DOHH2 (cell line): ENCODE measurements around the gene ZNF444.

Experiments
- H3F3A ChIP-seq: fragments of 200-600 bp; sonication (generic), shearing (Covaris generic); 2 replicates; pipeline ENCODE4 v1.6.0; 2016; ENCODE audit warnings: antibody characterized with exemption, mild to moderate bottlenecking; ENCODE audit not compliant: control insufficient read depth, insufficient read depth
- H3K27ac ChIP-seq: fragments of 200-600 bp; sonication (generic); 2 replicates; pipeline ENCODE4 v1.5.1; 2014; ENCODE audit warnings: low read depth, mild to moderate bottlenecking, low read length, moderate library complexity
- H3K27me3 ChIP-seq: fragments of 200-600 bp; sonication (generic); 2 replicates; pipeline ENCODE4 v1.6.1; 2014; ENCODE audit warnings: mild to moderate bottlenecking, low read length, mixed read lengths; ENCODE audit not compliant: control insufficient read depth
- H3K36me3 ChIP-seq: fragments of 200-600 bp; sonication (generic); 2 replicates; pipeline ENCODE4 v1.6.1; 2014; ENCODE audit warnings: mild to moderate bottlenecking, low read length, moderate library complexity, mixed read lengths; ENCODE audit not compliant: control insufficient read depth
- H3K4me1 ChIP-seq: fragments of 200-600 bp; sonication (generic); 2 replicates; pipeline ENCODE4 v1.6.1; 2014; ENCODE audit warnings: mild to moderate bottlenecking, low read length, mixed read lengths; ENCODE audit not compliant: control insufficient read depth
- H3K4me2 ChIP-seq: fragments of 200-600 bp; sonication (generic); 2 replicates; pipeline ENCODE4 v1.6.0; 2014; ENCODE audit warnings: mild to moderate bottlenecking, low read length, moderate library complexity
- H3K4me3 ChIP-seq: fragments of 200-600 bp; sonication (generic); 2 replicates; pipeline ENCODE4 v1.5.1; 2014; ENCODE audit warnings: mild to moderate bottlenecking, low read length, mixed read lengths
- H3K79me2 ChIP-seq: fragments of 200-600 bp; sonication (generic); 2 replicates; pipeline ENCODE4 v1.6.1; 2014; ENCODE audit warnings: mild to moderate bottlenecking, low read length, mixed read lengths; ENCODE audit not compliant: control insufficient read depth
- H3K9me2 ChIP-seq: fragments of 200-600 bp; sonication (generic); replicated peaks from 2 replicates; pipeline ENCODE4 v1.6.1; 2014; ENCODE audit warnings: mild to moderate bottlenecking, low read length, mixed read lengths; ENCODE audit not compliant: control insufficient read depth
- H3K9me3 ChIP-seq: fragments of 200-600 bp; sonication (generic); 2 replicates; pipeline ENCODE4 v1.6.1; 2014; ENCODE audit warnings: antibody characterized with exemption, low read length, mixed read lengths; ENCODE audit not compliant: control insufficient read depth, insufficient read depth
- H4K20me1 ChIP-seq: fragments of 200-600 bp; sonication (generic); 2 replicates; pipeline ENCODE4 v1.6.0; 2014; ENCODE audit warnings: low read depth, mild to moderate bottlenecking, antibody characterized with exemption, low read length, moderate library complexity; ENCODE audit not compliant: control insufficient read depth, insufficient read depth
- CTCF ChIP-seq: fragments of 200-600 bp; sonication (generic); IDR thresholded peaks from one replicate; pipeline ENCODE4 v1.5.1; 2014; ENCODE audit warnings: antibody characterized with exemption, mild to moderate bottlenecking, low read depth, low read length; ENCODE audit not compliant: poor library complexity, severe bottlenecking
- EZH2phosphoT487 ChIP-seq: fragments of 200-600 bp; sonication (generic); IDR thresholded peaks from 2 replicates; pipeline ENCODE4 v1.6.1; 2017; ENCODE audit warnings: borderline replicate concordance, mild to moderate bottlenecking, antibody characterized with exemption, low read length, moderate library complexity, mixed read lengths

ZNF444 gene

GRCh38 chr19:56098731-56099568 lies 42.1 kb upstream of the ZNF444 start:
- Histone ChIP-seq H3K27ac (no peak overlapping the region), H3K27me3 (no peaks in the 10 kb centered on the region), H3K4me3 (no peak overlapping the region), H3F3A (no peaks in the 10 kb centered on the region), H3K9me2 (no peaks in the 10 kb centered on the region), H3K4me1 (no peaks in the 10 kb centered on the region), H3K9me3 (no peaks in the 10 kb centered on the region), H3K36me3 (peaks cover 32% of the 10 kb centered on the region), H4K20me1 (no peaks in the 10 kb centered on the region), H3K79me2 (peaks cover 40% of the 10 kb centered on the region), H3K4me2 (no peak overlapping the region)
- TF ChIP-seq CTCF (no peak), EZH2phosphoT487 (no peak)

GRCh38 chr19:56099638-56100539 lies 41.2 kb upstream of the ZNF444 start:
- Histone ChIP-seq H3K79me2 (peaks cover 44% of the 10 kb centered on the region), H3K9me3 (no peaks in the 10 kb centered on the region), H3K27me3 (no peaks in the 10 kb centered on the region), H3K4me1 (no peaks in the 10 kb centered on the region), H3F3A (no peaks in the 10 kb centered on the region), H4K20me1 (peaks cover 4% of the 10 kb centered on the region; the same call in 1 of the 2 replicates), H3K27ac (no peak overlapping the region), H3K36me3 (peaks cover 32% of the 10 kb centered on the region), H3K4me2 (no peak overlapping the region), H3K4me3 (no peak overlapping the region), H3K9me2 (no peaks in the 10 kb centered on the region)
- TF ChIP-seq CTCF: no peak
- no peak for TF ChIP-seq EZH2phosphoT487

- Histone ChIP-seq H3F3A (no peaks in the 10 kb centered on the region), H3K79me2 (peaks cover 51% of the 10 kb centered on the region), H3K4me1 (peaks cover 9% of the 10 kb centered on the region), H3K4me3 (no peak overlapping the region), H3K9me3 (no peaks in the 10 kb centered on the region), H4K20me1 (peaks cover 4% of the 10 kb centered on the region; the same call in 1 of the 2 replicates), H3K4me2 (no peak overlapping the region), H3K27ac (no peak overlapping the region), H3K36me3 (peaks cover 27% of the 10 kb centered on the region), H3K9me2 (no peaks in the 10 kb centered on the region), H3K27me3 (no peaks in the 10 kb centered on the region)
- no peak for TF ChIP-seq EZH2phosphoT487
- no peak for TF ChIP-seq CTCF
Observed at GRCh38 chr19:56101095-56101494, 40.0 kb upstream of the ZNF444 start.
